Measurements from ENCODE around the gene CAPZA2.
"Not testable (repeated sequence)": the region's sequence is repeated elsewhere in the genome, so short reads cannot be mapped to it uniquely, and the experiment has no call there.

CAPZA2 gene

GRCh38 chr7:116862234-116862950 is at the start of gene CAPZA2:
TSS of gene CAPZA2 (plus strand) at chr7:116862587. CDS start at chr7:116862612, 25 bp downstream.
- peak; percentile 86 to 95 for DNase-seq

GRCh38 chr7:116812860-116813259 is 49.5 kb upstream of the CAPZA2 start:
- no peak for DNase-seq

- not testable (repeated sequence) for DNase-seq
Measured at GRCh38 chr7:116813371-116813770, 49.0 kb upstream of the CAPZA2 start.

GRCh38 chr7:116815041-116815440 is 47.3 kb upstream of the CAPZA2 start:
- DNase-seq, result no peak

GRCh38 chr7:116820149-116820548 is 42.2 kb upstream of the CAPZA2 start:
- DNase-seq, result no peak

GRCh38 chr7:116821647-116822046 is 40.7 kb upstream of the CAPZA2 start:
- DNase-seq, result not testable (repeated sequence)

GRCh38 chr7:116824449-116824848 is 37.9 kb upstream of the CAPZA2 start:
- no peak for DNase-seq

- DNase-seq, result no peak
Measured at GRCh38 chr7:116828281-116828680, 34.1 kb upstream of the CAPZA2 start.

- DNase-seq, result no peak
Measured at GRCh38 chr7:116829041-116829440, 33.3 kb upstream of the CAPZA2 start.

GRCh38 chr7:116829493-116829892 is 32.9 kb upstream of the CAPZA2 start:
- no peak for DNase-seq

GRCh38 chr7:116832692-116833091 is 29.7 kb upstream of the CAPZA2 start:
- no peak for DNase-seq

- DNase-seq, result no peak
Measured at GRCh38 chr7:116834815-116835504, 27.4 kb upstream of the CAPZA2 start.

GRCh38 chr7:116836048-116836447 is 26.3 kb upstream of the CAPZA2 start:
- no peak for DNase-seq

GRCh38 chr7:116836911-116837310 is 25.5 kb upstream of the CAPZA2 start:
- no peak for DNase-seq

GRCh38 chr7:116837586-116837985 is 24.8 kb upstream of the CAPZA2 start:
- no peak for DNase-seq

GRCh38 chr7:116840256-116840655 is 22.1 kb upstream of the CAPZA2 start:
- DNase-seq, result no peak

- no peak for DNase-seq
Measured at GRCh38 chr7:116842371-116842770, 20.0 kb upstream of the CAPZA2 start.

GRCh38 chr7:116843378-116843777 is 19.0 kb upstream of the CAPZA2 start:
- no peak for DNase-seq

GRCh38 chr7:116851175-116851574 is 11.2 kb upstream of the CAPZA2 start:
- no peak for DNase-seq

GRCh38 chr7:116851671-116852070 is 10.7 kb upstream of the CAPZA2 start:
- DNase-seq, result no peak

- no peak for DNase-seq
Measured at GRCh38 chr7:116854132-116854531, 8.3 kb upstream of the CAPZA2 start.

GRCh38 chr7:116857052-116857451 is 5.3 kb upstream of the CAPZA2 start:
- DNase-seq, result no peak

- DNase-seq, result no peak
Measured at GRCh38 chr7:116859323-116859722, 3.1 kb upstream of the CAPZA2 start.

- no peak for DNase-seq
Measured at GRCh38 chr7:116861717-116862116, 670 bp upstream of the CAPZA2 start.

Measured in NCI-H1930 (cell line).